Hindlimb muscle (tissue), 1 donor: Measurements from ENCODE around the gene INTS1. TPM values are rescaled to one million over a fixed set of nuclear protein-coding genes. Genes with fewer than 3 reads are reported as not detected.
"Not testable (repeated sequence)": the region's sequence is repeated elsewhere in the genome, so short reads cannot be mapped to it uniquely, and the experiment has no call there.

Experiments used
- DNase-seq: peaks from one replicate; pipeline ENCODE4 v3.0.0-alpha.2; 2013
- polyA plus RNA-seq: library from polyadenylated mRNA; unstranded; fragments of 120-200 nt; gene quantifications from one replicate; pipeline ENCODE4 v1.2.1, GENCODE V29; 2013; ENCODE audit not compliant: insufficient read length

The INTS1 gene
- polyA plus RNA-seq, 1 donor, result 55.6 TPM

DNA sequence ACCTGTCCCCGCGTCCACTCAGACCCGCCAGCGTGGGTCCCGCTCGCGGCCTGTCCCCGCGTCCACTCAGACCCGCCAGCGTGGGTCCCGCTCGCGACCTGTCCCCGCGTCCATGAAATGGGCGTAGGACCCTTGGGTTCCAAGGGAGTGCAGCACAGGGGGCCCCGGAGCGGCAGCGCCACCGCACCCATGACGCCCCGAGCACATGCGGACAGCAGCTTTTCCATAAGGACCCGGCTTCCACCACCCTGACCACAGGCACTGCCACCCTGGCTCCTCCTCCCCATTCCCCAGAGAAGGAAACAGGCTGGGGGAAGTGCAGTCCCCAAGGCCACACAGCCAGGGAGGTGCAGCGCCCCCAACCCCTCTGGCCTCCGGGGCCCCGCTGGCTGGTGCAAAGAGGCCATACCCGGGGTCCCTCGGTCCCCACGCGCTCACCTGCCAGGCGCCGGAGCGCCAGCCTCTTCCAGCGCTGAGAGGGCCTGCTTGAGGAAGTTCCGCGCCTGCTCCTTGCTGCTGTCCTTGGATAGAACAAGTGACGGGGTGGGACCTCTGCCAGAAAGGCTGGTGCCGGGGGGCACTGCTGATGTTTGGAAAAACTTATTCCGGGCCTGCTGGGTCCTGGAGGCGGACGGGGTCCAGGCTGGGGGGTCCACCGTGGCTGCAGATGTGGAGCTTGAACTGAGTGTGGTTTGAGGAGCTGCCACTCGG lies 59.8 kb downstream of the INTS1 start:
- DNase-seq, result no peak

GRCh38 chr7:1443587-1444200 lies 60.5 kb downstream of the INTS1 start:
- DNase-seq, result not testable (repeated sequence)

DNA sequence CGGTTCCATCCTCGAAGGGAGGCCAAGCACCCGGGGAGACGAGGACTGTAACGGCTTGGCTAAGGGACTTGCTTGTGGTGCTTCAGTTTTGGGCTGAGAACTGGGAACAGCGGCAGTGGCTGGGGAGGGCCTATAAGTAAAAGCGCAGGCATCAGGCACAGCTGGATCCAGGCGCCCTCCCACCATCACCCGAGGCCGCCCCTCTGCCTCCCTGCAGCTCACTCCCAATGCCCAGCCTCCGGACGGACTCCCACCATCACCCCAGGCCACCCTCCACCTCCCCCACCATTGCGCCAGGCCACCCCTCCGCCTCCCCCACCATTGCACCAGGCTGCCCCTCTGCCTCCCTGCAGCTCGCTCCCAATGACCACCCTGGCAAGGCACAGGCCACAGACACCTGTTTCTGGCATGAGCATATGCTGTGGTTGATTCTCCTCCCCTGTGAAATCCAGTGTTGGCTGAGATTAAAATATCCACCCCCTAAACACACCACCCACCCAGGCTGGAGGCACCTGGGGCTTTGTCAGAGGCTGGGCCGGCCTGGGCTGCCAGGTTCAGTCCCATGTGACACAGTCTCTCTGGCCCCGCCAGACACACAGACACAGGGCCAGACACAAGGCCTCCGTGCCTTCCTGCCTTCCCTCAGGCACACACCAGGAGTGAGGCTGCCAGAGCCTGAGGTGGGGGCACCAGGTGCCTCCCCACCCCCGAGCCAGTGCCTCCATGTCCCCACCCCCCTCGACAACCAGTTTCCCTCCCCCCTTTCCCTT lies 61.6 kb downstream of the INTS1 start:
- DNase-seq, result no peak

GRCh38 chr7:1441615-1442354 lies 62.4 kb downstream of the INTS1 start:
- DNase-seq, result no peak

DNA sequence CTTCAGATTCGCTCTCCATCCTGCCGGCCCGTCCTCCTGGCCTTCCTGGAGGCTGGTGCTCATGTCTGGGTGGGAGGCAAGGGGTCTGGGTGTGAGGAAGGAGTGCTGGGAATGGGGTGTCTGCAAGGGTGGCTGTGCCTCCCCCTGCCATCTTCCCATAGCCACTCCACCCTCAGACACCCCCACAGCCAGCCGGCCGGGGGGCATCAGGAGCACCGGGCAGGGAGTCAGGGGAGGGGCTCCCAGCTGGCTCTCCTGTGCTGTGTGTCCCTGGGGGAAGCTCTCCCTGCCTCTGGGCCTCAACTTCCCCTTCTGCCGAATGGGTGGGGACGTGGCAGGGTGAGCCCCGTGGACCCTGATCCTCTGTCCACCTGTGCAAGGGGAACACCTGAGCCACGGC lies 63.6 kb downstream of the INTS1 start:
- no peak for DNase-seq

GRCh38 chr7:1439373-1440363 lies 64.5 kb downstream of the INTS1 start:
- DNase-seq, result no peak

DNA sequence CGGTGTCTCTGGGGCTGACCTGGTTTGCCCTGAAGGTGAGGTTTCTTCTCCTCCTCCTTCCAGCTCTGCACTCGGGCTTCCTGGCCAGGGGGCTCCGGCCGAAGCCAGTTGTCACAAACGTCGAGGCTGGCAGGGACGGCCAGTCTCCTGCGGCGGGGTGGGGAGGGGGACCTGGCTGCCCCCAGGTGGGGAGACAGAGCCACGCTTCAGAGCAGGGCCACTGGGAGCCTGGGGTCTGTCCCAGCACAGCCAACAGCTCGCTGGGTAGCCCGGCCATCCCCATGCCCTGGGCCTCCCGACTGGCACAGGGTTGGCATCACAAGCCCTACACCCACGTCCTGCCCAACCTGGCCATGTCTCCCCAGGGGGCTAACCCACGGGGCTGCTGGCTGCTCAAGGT lies 65.4 kb downstream of the INTS1 start:
- DNase-seq, result no peak

DNA sequence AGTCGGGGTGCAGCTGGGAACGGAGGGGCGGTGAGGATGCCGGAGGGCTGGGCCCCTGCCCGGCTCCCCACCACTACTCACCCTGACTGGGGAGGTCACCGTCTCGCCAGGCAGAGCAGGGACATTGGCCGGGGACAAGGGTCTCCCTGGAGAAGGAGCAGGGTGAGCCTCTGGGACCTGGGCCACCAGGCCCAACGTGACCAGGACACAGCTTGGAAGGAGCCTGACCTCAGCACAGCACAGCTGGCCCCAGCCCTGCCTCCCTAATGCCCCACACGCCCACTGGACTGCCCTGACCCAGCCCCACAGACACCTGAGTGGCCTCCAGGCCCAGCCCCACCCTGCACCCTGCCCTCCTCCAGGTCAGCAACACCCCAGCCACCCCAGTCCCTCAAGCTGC lies 66.0 kb downstream of the INTS1 start:
- no peak for DNase-seq

DNA sequence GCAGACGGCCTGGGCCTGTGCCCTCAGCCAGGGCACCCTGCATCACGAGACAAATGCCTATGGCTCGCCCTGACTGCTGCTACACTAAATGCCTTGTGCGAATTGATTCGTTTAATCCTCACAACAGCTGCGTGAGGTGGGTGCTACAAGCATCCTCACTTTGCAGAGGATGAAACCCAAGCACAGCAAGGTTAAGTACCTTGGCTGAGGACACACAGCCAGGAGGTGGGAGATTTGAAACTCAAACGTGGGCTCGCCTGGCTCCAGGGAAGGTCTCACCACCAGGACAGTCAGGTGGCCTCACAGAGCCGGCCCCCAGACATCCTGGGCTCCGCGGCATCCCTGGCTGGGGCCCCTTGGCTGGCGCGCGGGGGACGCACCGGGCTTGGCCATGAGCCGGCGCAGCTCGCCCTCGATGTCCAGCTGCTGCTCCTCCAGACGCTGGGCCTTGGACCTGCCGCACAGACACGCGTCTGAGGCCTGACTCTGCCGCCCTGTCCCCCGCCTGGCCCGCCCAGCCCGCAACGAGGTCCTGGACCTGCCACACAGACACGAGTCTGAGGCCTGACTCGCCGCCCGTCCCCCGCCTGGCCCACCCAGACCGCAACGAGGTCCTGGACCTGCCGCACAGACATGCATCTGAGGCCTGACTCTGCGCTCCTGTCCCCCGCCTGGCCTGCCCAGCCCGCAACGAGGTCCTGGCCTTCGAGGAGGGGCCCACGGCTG lies 66.9 kb downstream of the INTS1 start:
- DNase-seq, result no peak

- DNase-seq, result no peak
Measured at GRCh38 chr7:1436608-1437007, 67.6 kb downstream of the INTS1 start.

GRCh38 chr7:1434891-1435670 lies 69.1 kb downstream of the INTS1 start:
- no peak for DNase-seq

DNA sequence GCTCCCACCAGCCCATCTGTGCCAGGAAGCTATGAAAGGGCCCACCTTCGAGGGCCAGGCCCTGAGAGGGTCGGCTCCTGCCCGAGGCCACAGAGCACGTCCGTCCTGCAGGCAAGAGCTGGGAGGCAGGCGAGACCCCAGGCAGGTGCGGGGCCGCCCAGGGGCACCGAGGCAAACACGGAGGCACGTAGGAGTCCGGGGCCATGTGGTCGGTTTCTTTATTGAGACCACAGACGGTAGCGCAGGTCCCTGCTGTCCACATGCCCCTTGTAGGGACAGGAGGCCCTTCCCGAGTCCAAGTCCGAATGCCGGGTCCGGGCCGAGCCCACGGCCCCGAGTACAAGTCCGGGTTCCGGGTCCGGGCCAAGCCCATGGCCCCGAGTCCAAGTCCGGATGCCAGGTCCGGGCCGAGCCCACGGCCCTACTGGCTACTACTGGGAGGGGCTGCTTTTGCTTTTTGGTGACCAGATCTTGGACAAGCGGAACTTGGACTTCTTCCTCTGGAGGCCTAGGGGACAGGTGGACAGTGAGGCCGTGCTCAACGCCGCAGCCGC lies 69.9 kb downstream of the INTS1 start:
- DNase-seq, result no peak

GRCh38 chr7:1433128-1433920 lies 70.9 kb downstream of the INTS1 start:
- DNase-seq, result no peak

- DNase-seq, result peak; percentile 49
Measured at GRCh38 chr7:1432411-1433082, 71.6 kb downstream of the INTS1 start.

GRCh38 chr7:1431634-1432380 lies 72.4 kb downstream of the INTS1 start:
- DNase-seq, result no peak

DNA sequence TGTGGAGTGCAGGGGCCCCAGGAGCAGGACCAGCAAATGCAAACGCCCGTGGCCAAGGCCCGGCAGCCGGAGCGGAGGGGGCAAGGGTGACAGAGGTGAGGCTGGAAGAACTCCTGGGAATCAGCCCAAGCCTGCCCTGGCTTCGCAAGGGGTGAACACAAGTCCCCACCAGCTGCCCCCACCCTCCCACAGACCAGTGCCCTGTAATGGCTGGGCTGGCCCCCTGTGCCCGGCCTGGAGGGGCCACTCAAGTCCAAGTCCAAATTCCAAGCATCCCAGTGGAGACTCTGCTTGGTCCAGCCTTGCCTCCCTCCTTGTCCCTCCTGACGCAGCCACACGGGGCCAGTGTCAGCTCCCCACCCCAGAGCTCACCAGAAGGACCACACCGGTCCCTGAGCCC lies 73.0 kb downstream of the INTS1 start:
- no peak for DNase-seq

DNA sequence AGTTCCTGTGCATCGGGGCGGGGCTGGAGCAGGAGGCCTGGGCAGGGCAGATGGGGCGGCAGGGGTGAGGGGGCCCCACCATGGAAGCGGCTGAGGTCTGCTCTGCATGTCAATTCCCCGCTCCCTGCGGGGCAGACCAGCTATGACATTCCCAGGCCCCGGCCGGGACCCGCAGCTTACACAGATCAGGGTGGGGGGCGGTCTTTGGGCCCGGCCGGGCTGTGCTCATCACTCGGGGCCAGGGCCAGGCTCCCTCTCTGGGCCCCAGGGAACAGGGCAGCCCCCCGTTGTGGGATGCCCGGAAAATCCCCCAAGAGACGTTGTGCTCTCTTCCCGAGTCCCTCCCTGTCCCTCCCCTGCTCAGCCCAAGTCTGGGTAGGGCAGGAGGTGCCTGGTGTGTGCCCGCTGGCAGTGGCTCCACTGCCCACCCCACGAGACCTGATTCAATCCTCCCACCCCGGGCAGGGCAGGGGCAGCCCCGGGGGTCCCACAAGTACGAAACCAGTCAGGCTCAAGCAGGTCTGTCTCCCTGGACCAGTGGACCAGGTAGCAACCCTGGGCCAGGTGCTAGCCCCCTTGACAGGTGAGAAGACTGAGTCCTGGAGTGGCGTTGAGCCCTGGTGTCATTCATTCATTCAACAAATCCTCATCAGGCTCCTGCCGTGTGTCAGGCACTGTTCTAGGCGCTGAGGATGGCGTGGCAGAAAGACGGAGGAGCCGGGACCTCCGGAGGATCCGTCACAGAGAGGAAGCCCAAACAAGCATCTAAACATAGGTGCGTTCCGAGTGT lies 73.9 kb downstream of the INTS1 start:
- no peak for DNase-seq
